Measurements from ENCODE around the gene MYBPH. TPM values are rescaled to one million over a fixed set of nuclear protein-coding genes. Genes with fewer than 3 reads are reported as not detected.

The MYBPH gene
- total and polyA plus RNA-seq, 2 of the 13 experiments (the other 11 are each of a cell fraction or from before 2014, with no cell fraction given): not detected

- no peak for TF ChIP-seq MAFF (IDR thresholded peaks at IDR 0.05; ENCODE audit: low read depth, low read length)
- TF ChIP-seq TSC22D2 (CRISPR knock-in tag; IDR thresholded peaks at IDR 0.05; ENCODE audit: borderline replicate concordance): no peak
- TF ChIP-seq FOXK1 (CRISPR knock-in tag; IDR thresholded peaks at IDR 0.05; ENCODE audit: borderline replicate concordance, low read depth): no peak
- no peak for TF ChIP-seq CSRNP1 (CRISPR knock-in tag; IDR thresholded peaks at IDR 0.05)
- TF ChIP-seq STAT6 (CRISPR knock-in tag; IDR thresholded peaks at IDR 0.05; ENCODE audit: borderline replicate concordance): no peak
- TF ChIP-seq ZGPAT (CRISPR knock-in tag; IDR thresholded peaks at IDR 0.05): no peak
- TF ChIP-seq ZNF280D (CRISPR knock-in tag; IDR thresholded peaks at IDR 0.05): no peak
- no peak for TF ChIP-seq MBNL3 (CRISPR knock-in tag; conservative IDR thresholded peaks at IDR 0.05)
- TF ChIP-seq AGO2 (optimal IDR thresholded peaks at IDR 0.05; ENCODE audit: low read depth, low read length): no peak
- peak; percentile 46 for TF ChIP-seq XRCC5 (optimal IDR thresholded peaks at IDR 0.05; ENCODE audit: low read length)
- no peak for TF ChIP-seq ZNF841 (CRISPR knock-in tag; IDR thresholded peaks at IDR 0.05; ENCODE audit: borderline replicate concordance)
- no peak for TF ChIP-seq ZNF17 (CRISPR knock-in tag; IDR thresholded peaks at IDR 0.05)
- no peak for TF ChIP-seq CENPX (CRISPR knock-in tag; IDR thresholded peaks at IDR 0.05)
- TF ChIP-seq NR2F2 (IDR thresholded peaks at IDR 0.05; ENCODE audit: borderline replicate concordance, low read depth): no peak
- no peak for TF ChIP-seq GLI4 (CRISPR knock-in tag; IDR thresholded peaks at IDR 0.05; ENCODE audit: borderline replicate concordance)
- no peak for TF ChIP-seq PITX1 (CRISPR knock-in tag; IDR thresholded peaks at IDR 0.05)
Observed at GRCh38 chr1:203166192-203166940, 9.3 kb downstream of the MYBPH start (continued).

Measured in HepG2 (cell line).